Measurements from ENCODE around the gene PDXK. TPM values are rescaled to one million over a fixed set of nuclear protein-coding genes. Genes with fewer than 3 reads are reported as not detected.

Gene PDXK
- total RNA-seq, 1 donor from 2014 or later: 183 TPM

- DNase-seq (ENCODE audit: low read depth): no peak
- Histone ChIP-seq H3K27me3 (ENCODE audit: control insufficient read depth, insufficient read depth, low read length) (no peaks in the 10 kb centered on the region), H3K4me3 (ENCODE audit: low read depth, low read length) (no peak overlapping the region), H3K36me3 (ENCODE audit: control insufficient read depth, insufficient read depth, low read length) (peaks cover 10% of the 10 kb centered on the region)
- no peak for TF ChIP-seq CTCF (IDR thresholded peaks at IDR 0.05; ENCODE audit: insufficient read depth, low read length, poor library complexity, severe bottlenecking)
Observed at GRCh38 chr21:43689556-43690337, 29.2 kb upstream of the PDXK start.

- no peaks in the 10 kb centered on the region for H3K27me3 ChIP-seq (ENCODE audit: control insufficient read depth, insufficient read depth, low read length)
- TF ChIP-seq CTCF (IDR thresholded peaks at IDR 0.05; ENCODE audit: insufficient read depth, low read length, poor library complexity, severe bottlenecking): no peak
- H3K4me3 ChIP-seq (ENCODE audit: low read depth, low read length): no peak overlapping the region
- H3K36me3 ChIP-seq (ENCODE audit: control insufficient read depth, insufficient read depth, low read length): peaks cover 10% of the 10 kb centered on the region
- no peak for DNase-seq (ENCODE audit: low read depth)
Observed at GRCh38 chr21:43690346-43690745, 28.6 kb upstream of the PDXK start.

- no peak overlapping the region for H3K4me3 ChIP-seq (ENCODE audit: low read depth, low read length)
- no peaks in the 10 kb centered on the region for H3K27me3 ChIP-seq (ENCODE audit: control insufficient read depth, insufficient read depth, low read length)
- H3K36me3 ChIP-seq (ENCODE audit: control insufficient read depth, insufficient read depth, low read length): peaks cover 7% of the 10 kb centered on the region
- DNase-seq (ENCODE audit: low read depth): no peak
- no peak for TF ChIP-seq CTCF (IDR thresholded peaks at IDR 0.05; ENCODE audit: insufficient read depth, low read length, poor library complexity, severe bottlenecking)
Observed at GRCh38 chr21:43691086-43691795, 27.7 kb upstream of the PDXK start.

- TF ChIP-seq CTCF (IDR thresholded peaks at IDR 0.05; ENCODE audit: insufficient read depth, low read length, poor library complexity, severe bottlenecking): no peak
- no peak for DNase-seq (ENCODE audit: low read depth)
Observed at GRCh38 chr21:43691801-43692200, 27.1 kb upstream of the PDXK start.

GRCh38 chr21:43692949-43693348 lies 26.0 kb upstream of the PDXK start:
- no peak for TF ChIP-seq CTCF (IDR thresholded peaks at IDR 0.05; ENCODE audit: insufficient read depth, low read length, poor library complexity, severe bottlenecking)
- H3K27me3 ChIP-seq (ENCODE audit: control insufficient read depth, insufficient read depth, low read length): no peaks in the 10 kb centered on the region
- H3K36me3 ChIP-seq (ENCODE audit: control insufficient read depth, insufficient read depth, low read length): peaks cover 5% of the 10 kb centered on the region
- no peak overlapping the region for H3K4me3 ChIP-seq (ENCODE audit: low read depth, low read length)
- no peak for DNase-seq (ENCODE audit: low read depth)

More at GRCh38 chr21:43691801-43692200, 27.1 kb upstream of the PDXK start:
- no peaks in the 10 kb centered on the region for H3K27me3 ChIP-seq (ENCODE audit: control insufficient read depth, insufficient read depth, low read length)
- no peak overlapping the region for H3K4me3 ChIP-seq (ENCODE audit: low read depth, low read length)
- H3K36me3 ChIP-seq (ENCODE audit: control insufficient read depth, insufficient read depth, low read length): peaks cover 5% of the 10 kb centered on the region

All from kidney epithelial cell (primary cell).